Endothelial cell of umbilical vein (primary cell): ENCODE measurements around the gene SPSB3. TPM values are rescaled to one million over a fixed set of nuclear protein-coding genes. Genes with fewer than 3 reads are reported as not detected.

ENCODE experiments used
- BruUV-seq: library from RNA; stranded (reverse); fragments of 400-500 nt; replicated peaks from 2 replicates; lab custom pipeline; 2021; lab: Mats Ljungman, UMichigan
- CTCF ChIA-PET: fragments of 300-600, 350-600 bp; sonication (Branson Sonifier 250); formaldehyde crosslinking; loops from one replicate; lab custom pipeline; 2021; ENCODE audit warnings: antibody characterized with exemption, inconsistent platforms; lab: Charles Lee
- POLR2A ChIA-PET: fragments of 300-600, 350-600 bp; sonication (Branson Sonifier 250); formaldehyde crosslinking; loops from one replicate; lab custom pipeline; 2021; ENCODE audit warnings: antibody characterized with exemption, inconsistent platforms; lab: Charles Lee
- DNase-seq: peaks from one replicate; pipeline ENCODE4 v3.0.0-alpha.2; 2011; ENCODE audit warnings: low read depth, low spot score
- FAIRE-seq: peaks from 2 replicates; lab custom pipeline; 2011; peaks lifted over from hg19 to GRCh38; lab: Jason Lieb, UNC
- H2AFZ ChIP-seq: 2 replicates; pipeline ENCODE4 v1.6.0; 2012; ENCODE audit warnings: low read depth, low read length, control low read depth, inconsistent platforms
- H3K27ac ChIP-seq: 2 replicates; pipeline ENCODE4 v1.5.1; 2011; ENCODE audit warnings: low read depth, mild to moderate bottlenecking, control low read depth, low read length, moderate library complexity; ENCODE audit not compliant: insufficient read depth
- H3K27me3 ChIP-seq, 2 experiments: 2 replicates each; pipeline versions ENCODE4 v1.6.0 to v1.6.1; 2011; ENCODE audit warnings: low read length in 2 of 2, mixed read lengths in 1 of 2; ENCODE audit not compliant: control insufficient read depth in 2 of 2, insufficient read depth in 2 of 2
- H3K36me3 ChIP-seq, 2 experiments: 2 replicates in 1 of 2; 3 replicates in 1 of 2; pipeline ENCODE4 v1.5.1; 2011; ENCODE audit warnings: low read length in 2 of 2, mild to moderate bottlenecking in 1 of 2, moderate library complexity in 1 of 2; ENCODE audit not compliant: control insufficient read depth in 2 of 2, insufficient read depth in 2 of 2; ENCODE audit errors: extremely low read depth in 1 of 2
- H3K4me1 ChIP-seq: 3 replicates; pipeline ENCODE4 v1.5.1; 2011; ENCODE audit warnings: mild to moderate bottlenecking, low read length; ENCODE audit not compliant: control insufficient read depth, insufficient read depth; ENCODE audit errors: extremely low read depth
- H3K4me2 ChIP-seq: 2 replicates; pipeline ENCODE4 v1.6.1; 2011; ENCODE audit warnings: low read length, control low read depth, mixed read lengths; ENCODE audit not compliant: insufficient read depth
- H3K4me3 ChIP-seq, 3 experiments: fragments of 200-600 bp in 1 of 3; sonication (generic), shearing (Covaris generic) in 1 of 3; replicated peaks in 1 of 3; 2 replicates each; pipeline ENCODE4 v1.5.1; 2011 to 2016; ENCODE audit warnings: control low read depth in 3 of 3, low read length in 3 of 3, mild to moderate bottlenecking in 2 of 3, inconsistent platforms in 1 of 3, low read depth in 1 of 3, moderate library complexity in 1 of 3; ENCODE audit not compliant: insufficient read depth in 1 of 3
- H3K79me2 ChIP-seq: 2 replicates; pipeline ENCODE4 v1.6.0; 2012; ENCODE audit warnings: low read length, inconsistent platforms; ENCODE audit not compliant: control insufficient read depth, insufficient read depth
- H3K9ac ChIP-seq: replicated peaks from 2 replicates; pipeline ENCODE3; 2011; ENCODE audit warnings: low read length, control low read depth; ENCODE audit not compliant: insufficient read depth; ENCODE audit errors: extremely low read depth
- H3K9me1 ChIP-seq: replicated peaks from 3 replicates; pipeline ENCODE4 v1.6.0; 2011; ENCODE audit warnings: mild to moderate bottlenecking, low read length; ENCODE audit not compliant: control insufficient read depth, insufficient read depth; ENCODE audit errors: extremely low read depth
- H3K9me3 ChIP-seq: replicated peaks from 2 replicates; pipeline ENCODE4 v1.5.1; 2012; ENCODE audit warnings: low read length, inconsistent platforms; ENCODE audit not compliant: control insufficient read depth, insufficient read depth
- H4K20me1 ChIP-seq: replicated peaks from 2 replicates; pipeline ENCODE3; 2011; ENCODE audit warnings: mild to moderate bottlenecking, low read length; ENCODE audit not compliant: control insufficient read depth, insufficient read depth; ENCODE audit errors: extremely low read depth
- EZH2 ChIP-seq: IDR thresholded peaks from 2 replicates; pipeline ENCODE4 v1.6.1; 2012; ENCODE audit warnings: borderline replicate concordance, low read depth, mild to moderate bottlenecking, moderate library complexity, low read length, inconsistent platforms; ENCODE audit not compliant: severe bottlenecking
- FOS ChIP-seq: IDR thresholded peaks from 2 replicates; pipeline ENCODE4 v1.6.1; 2011; ENCODE audit warnings: mild to moderate bottlenecking, low read length, moderate library complexity, borderline replicate concordance; ENCODE audit not compliant: insufficient read depth
- GATA2 ChIP-seq: IDR thresholded peaks from 2 replicates; pipeline ENCODE4 v1.7.0; 2011; ENCODE audit warnings: low read depth, mild to moderate bottlenecking, moderate library complexity, mixed read lengths, low read length; ENCODE audit not compliant: insufficient read length, insufficient read depth
- JUN ChIP-seq: IDR thresholded peaks from 2 replicates; pipeline ENCODE4 v1.6.1; 2011; ENCODE audit warnings: borderline replicate concordance, low read depth; ENCODE audit not compliant: insufficient read length, insufficient read depth
- MYC ChIP-seq: IDR thresholded peaks from one replicate; pipeline ENCODE4 v1.6.1; 2011; ENCODE audit warnings: mild to moderate bottlenecking, low read depth, low read length
- POLR2A ChIP-seq: IDR thresholded peaks from 2 replicates; pipeline ENCODE4 v1.6.1; 2012; ENCODE audit warnings: low read depth, mild to moderate bottlenecking, control low read depth, low read length
- POLR2AphosphoS5 ChIP-seq: IDR thresholded peaks from 2 replicates; pipeline ENCODE4 v1.6.1; 2012; ENCODE audit warnings: low read depth, mild to moderate bottlenecking, control low read depth, low read length, moderate library complexity; ENCODE audit not compliant: insufficient read depth
- dilution Hi-C: fragments of 300-500 bp; cut with MboI; formaldehyde crosslinking; loops from one replicate; pipeline ENCODE4 v1.15.0; 2019; ENCODE audit warnings: low sequenced_read_pairs; ENCODE audit not compliant: extremely low pct_ligation_motif_present
- intact Hi-C: fragments of 100-400 bp; cut with micrococcal nuclease; formaldehyde crosslinking; loops from one replicate; pipeline ENCODE4 v1.10.0; 2022
- polyA plus RNA-seq, 4 experiments: library from polyadenylated mRNA; depleted of rRNA in 3 of 4; stranded (reverse) in 3 of 4; unstranded in 1 of 4; fragments of >200 nt; gene quantifications; 2 replicates each; pipeline versions ENCODE4 v1.2.1 to v1.2.3, GENCODE V29; 2011 to 2012; ENCODE audit warnings: missing spikeins in 1 of 4
- total RNA-seq: library from RNA; stranded (reverse); gene quantifications from 2 replicates; pipeline ENCODE4 v1.2.3, GENCODE V29; 2021
- TF ChIP-seq, protein P1 (sequence below), 2 donors: IDR thresholded peaks; 1 replicate in 1 of 2; 2 replicates in 1 of 2; pipeline ENCODE4 v1.5.1; 2011; ENCODE audit warnings: low read length in 2 of 2, mild to moderate bottlenecking in 2 of 2, moderate library complexity in 2 of 2, control low read depth in 1 of 2, inconsistent platforms in 1 of 2, low read depth in 1 of 2; ENCODE audit not compliant: insufficient read depth in 1 of 2; ENCODE audit errors: extremely low read depth in 1 of 2
- TF ChIP-seq, protein P2 (sequence below): IDR thresholded peaks from 2 replicates; pipeline ENCODE4 v1.6.1; 2011; ENCODE audit not compliant: insufficient read depth, insufficient read length

The SPSB3 gene
- total and polyA plus RNA-seq, 2 donors (not counting 3 experiments of a cell fraction or from before 2014, with no cell fraction given), result 39.0 to 86.2 TPM

GRCh38 chr16:1781254-1781653 lies 1.1 kb downstream of the SPSB3 start:
- Histone ChIP-seq H3K27ac (no peak overlapping the region), H3K79me2 (peaks cover 25% of the 10 kb centered on the region), H3K36me3 (peaks cover 0 to 38% of the 10 kb centered on the region in 2 experiments), H2AFZ (no peak overlapping the region), H3K9me3 (no peaks in the 10 kb centered on the region), H3K27me3 (no peaks in the 10 kb centered on the region), H3K9me1 (no peaks in the 10 kb centered on the region), H4K20me1 (no peaks in the 10 kb centered on the region), H3K4me1 (peaks cover 14% of the 10 kb centered on the region), H3K4me2 (peak overlapping the region; percentile 58), H3K9ac (peak overlapping the region; percentile 77), H3K4me3 (peak overlapping the region in 2 of 3 experiments; percentile 70 to 75)
- no peak for DNase-seq
- intact Hi-C loops, result loop anchor here (5.0 to 10.0 kb wide), 2 partner anchors 359 to 476 kb away; partner anchors contain the start of genes UBE2I and UQCC4
- no peak for FAIRE-seq
- TF ChIP-seq POLR2A (no peak), EZH2 (no peak), GATA2 (no peak), MYC (no peak), POLR2AphosphoS5 (no peak), JUN (no peak), FOS (no peak)
- TF ChIP-seq, protein P1, sequence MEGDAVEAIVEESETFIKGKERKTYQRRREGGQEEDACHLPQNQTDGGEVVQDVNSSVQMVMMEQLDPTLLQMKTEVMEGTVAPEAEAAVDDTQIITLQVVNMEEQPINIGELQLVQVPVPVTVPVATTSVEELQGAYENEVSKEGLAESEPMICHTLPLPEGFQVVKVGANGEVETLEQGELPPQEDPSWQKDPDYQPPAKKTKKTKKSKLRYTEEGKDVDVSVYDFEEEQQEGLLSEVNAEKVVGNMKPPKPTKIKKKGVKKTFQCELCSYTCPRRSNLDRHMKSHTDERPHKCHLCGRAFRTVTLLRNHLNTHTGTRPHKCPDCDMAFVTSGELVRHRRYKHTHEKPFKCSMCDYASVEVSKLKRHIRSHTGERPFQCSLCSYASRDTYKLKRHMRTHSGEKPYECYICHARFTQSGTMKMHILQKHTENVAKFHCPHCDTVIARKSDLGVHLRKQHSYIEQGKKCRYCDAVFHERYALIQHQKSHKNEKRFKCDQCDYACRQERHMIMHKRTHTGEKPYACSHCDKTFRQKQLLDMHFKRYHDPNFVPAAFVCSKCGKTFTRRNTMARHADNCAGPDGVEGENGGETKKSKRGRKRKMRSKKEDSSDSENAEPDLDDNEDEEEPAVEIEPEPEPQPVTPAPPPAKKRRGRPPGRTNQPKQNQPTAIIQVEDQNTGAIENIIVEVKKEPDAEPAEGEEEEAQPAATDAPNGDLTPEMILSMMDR (IDR thresholded peaks at IDR 0.05; ENCODE audit: extremely low read depth in 1 of 2, insufficient read depth in 1 of 2, low read depth in 1 of 2, low read length in 2 of 2), result no peak
- TF ChIP-seq, protein P2, sequence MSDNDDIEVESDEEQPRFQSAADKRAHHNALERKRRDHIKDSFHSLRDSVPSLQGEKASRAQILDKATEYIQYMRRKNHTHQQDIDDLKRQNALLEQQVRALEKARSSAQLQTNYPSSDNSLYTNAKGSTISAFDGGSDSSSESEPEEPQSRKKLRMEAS, result no peak
- dilution Hi-C loops, result no loop called here
- no TSS peak for BruUV-seq
- POLR2A ChIA-PET, result interaction anchor here (1.2 kb wide), 1 partner anchor 361 kb away, joined by 3 read pairs; the partner anchor contains the start of gene UQCC4
- CTCF ChIA-PET, result interaction anchor here (0.6 to 1.7 kb wide), 4 partner anchors 7 to 73 kb away, joined by 3 to 9 read pairs (median 4); partner anchors contain the start of genes EME2 and MRPS34
